GM21576 (cell line): Measurements from ENCODE around the gene ITGA1.
"Not testable (repeated sequence)": the region's sequence is repeated elsewhere in the genome, so short reads cannot be mapped to it uniquely, and the experiment has no call there.

Experiments used
- ATAC-seq: cut with Tn5 transposase; IDR thresholded peaks from one replicate; pipeline ENCODE4 v1.9.1; 2021; ENCODE audit warnings: mild to moderate bottlenecking, moderate library complexity; ENCODE audit not compliant: unreplicated experiment

Gene ITGA1

GRCh38 chr5:52787600-52788504 is at the start of gene ITGA1, which contains the start of gene PELO:
Gene ITGA1, plus strand, starts transcription at chr5:52787916. Its CDS starts 438 bp downstream, at chr5:52788354.
Gene PELO, plus strand, starts transcription at chr5:52787916. Its CDS starts 12,479 bp downstream, at chr5:52800395.
- ATAC-seq: peak; percentile 73

- no peak for ATAC-seq
Observed at GRCh38 chr5:52738095-52738506, 49.6 kb upstream of the ITGA1 start.

- ATAC-seq: no peak
Observed at GRCh38 chr5:52740007-52740406, 47.7 kb upstream of the ITGA1 start.

- no peak for ATAC-seq
Observed at GRCh38 chr5:52743012-52743411, 44.7 kb upstream of the ITGA1 start.

- ATAC-seq: no peak
Observed at GRCh38 chr5:52743529-52743928, 44.2 kb upstream of the ITGA1 start.

- ATAC-seq: peak; percentile 69
Observed at GRCh38 chr5:52743970-52744369, 43.7 kb upstream of the ITGA1 start.

- not testable (repeated sequence) for ATAC-seq
Observed at GRCh38 chr5:52744867-52745458, 42.8 kb upstream of the ITGA1 start.

GRCh38 chr5:52746539-52746938 is 41.2 kb upstream of the ITGA1 start:
- no peak for ATAC-seq

GRCh38 chr5:52748590-52748989 is 39.1 kb upstream of the ITGA1 start:
- no peak for ATAC-seq

- ATAC-seq: no peak
Observed at GRCh38 chr5:52749666-52750065, 38.0 kb upstream of the ITGA1 start.

- no peak for ATAC-seq
Observed at GRCh38 chr5:52751137-52751536, 36.6 kb upstream of the ITGA1 start.

- ATAC-seq: no peak
Observed at GRCh38 chr5:52754051-52754450, 33.7 kb upstream of the ITGA1 start.

- no peak for ATAC-seq
Observed at GRCh38 chr5:52757527-52757926, 30.2 kb upstream of the ITGA1 start.

GRCh38 chr5:52758014-52758413 is 29.7 kb upstream of the ITGA1 start:
- ATAC-seq: no peak

- ATAC-seq: no peak
Observed at GRCh38 chr5:52759331-52759730, 28.4 kb upstream of the ITGA1 start.

- ATAC-seq: no peak
Observed at GRCh38 chr5:52760695-52761366, 26.9 kb upstream of the ITGA1 start.

GRCh38 chr5:52767217-52767743 is 20.4 kb upstream of the ITGA1 start:
- ATAC-seq: no peak

GRCh38 chr5:52767766-52768480 is 19.8 kb upstream of the ITGA1 start:
- peak; percentile 37 for ATAC-seq

GRCh38 chr5:52769061-52769460 is 18.7 kb upstream of the ITGA1 start:
- no peak for ATAC-seq

- ATAC-seq: no peak
Observed at GRCh38 chr5:52770287-52770939, 17.3 kb upstream of the ITGA1 start.
